Activated CD8-positive, alpha-beta memory T cell treated with anti-CD3 and anti-CD28 coated beads for 36 hours (primary cell): ENCODE measurements around the gene EIF2B5. TPM values are rescaled to one million over a fixed set of nuclear protein-coding genes. Genes with fewer than 3 reads are reported as not detected.

Source experiments
- CTCF ChIA-PET: fragments of 350-600 bp; sonication (Branson Sonifier 250); formaldehyde crosslinking; loops from one replicate; lab custom pipeline; 2021; ENCODE audit warnings: antibody characterized with exemption; lab: Charles Lee
- POLR2A ChIA-PET: fragments of 350-600 bp; sonication (Branson Sonifier 250); formaldehyde crosslinking; loops from one replicate; lab custom pipeline; 2021; ENCODE audit warnings: antibody characterized with exemption; lab: Charles Lee
- total RNA-seq, 2 experiments: library from RNA; stranded (reverse); gene quantifications; one replicate each; pipeline ENCODE4 v1.2.3, GENCODE V29; 2021

EIF2B5 gene
- total RNA-seq, 2 experiments from 2014 or later, result 74.8 to 76.4 TPM

- ChIA-PET CTCF (no interaction called here), POLR2A (interaction anchor here (0.5 to 0.6 kb wide), 2 partner anchors 78 to 145 kb away, joined by 5 read pairs; no protein-coding TSS in a partner anchor)
Observed at GRCh38 chr3:184168363-184169120, 33.4 kb downstream of the EIF2B5 start.

- ChIA-PET CTCF (no interaction called here), POLR2A (no interaction called here)
Observed at GRCh38 chr3:184169896-184170875, 35.0 kb downstream of the EIF2B5 start.

GRCh38 chr3:184171562-184171961, 36.4 kb downstream of the EIF2B5 start:
- CTCF ChIA-PET, result interaction anchor here (0.6 kb wide), 2 partner anchors 57 to 85 kb away, joined by 3 to 5 read pairs; no protein-coding TSS in a partner anchor
- POLR2A ChIA-PET, result interaction anchor here (0.5 to 1.2 kb wide), 3 partner anchors 12 to 273 kb away, joined by 3 to 10 read pairs (median 3); no protein-coding TSS in a partner anchor

DNA sequence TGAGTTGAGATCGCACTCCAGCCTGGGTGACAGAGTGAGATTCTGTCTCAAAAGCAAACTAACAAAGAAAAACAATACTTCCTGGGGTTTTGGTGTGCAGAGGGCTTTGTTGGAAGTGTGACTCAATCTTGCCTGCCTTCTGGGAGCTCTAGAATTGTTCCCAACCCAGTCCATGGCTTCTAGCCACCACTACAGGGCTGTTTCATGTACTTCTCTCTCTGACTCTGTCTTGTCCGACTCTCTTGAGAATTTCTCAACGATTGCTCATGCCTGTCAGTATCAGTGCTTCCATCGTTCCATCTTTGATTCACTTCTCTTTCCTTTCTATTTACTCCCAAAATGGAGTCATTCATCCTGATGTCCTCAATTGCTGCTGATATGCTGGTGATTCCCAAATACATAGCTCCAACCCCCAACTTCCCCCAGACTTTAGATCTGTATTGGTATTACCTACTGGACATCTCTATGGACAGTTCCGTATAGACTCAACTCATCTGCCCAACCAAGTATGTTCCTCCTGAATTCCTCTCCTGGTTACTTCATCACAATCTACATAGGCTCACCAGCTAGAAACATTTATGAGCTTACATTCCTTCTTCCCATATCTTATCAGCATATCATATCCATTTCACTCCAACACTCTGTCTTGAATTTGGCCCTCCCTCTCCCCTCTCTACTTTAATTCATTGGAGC, 37.7 kb downstream of the EIF2B5 start:
- POLR2A ChIA-PET, result no interaction called here
- CTCF ChIA-PET, result interaction anchor here (1.0 to 1.8 kb wide), 2 partner anchors 13 to 55 kb away, joined by 3 to 6 read pairs; partner anchors contain the start of gene ABCF3

DNA sequence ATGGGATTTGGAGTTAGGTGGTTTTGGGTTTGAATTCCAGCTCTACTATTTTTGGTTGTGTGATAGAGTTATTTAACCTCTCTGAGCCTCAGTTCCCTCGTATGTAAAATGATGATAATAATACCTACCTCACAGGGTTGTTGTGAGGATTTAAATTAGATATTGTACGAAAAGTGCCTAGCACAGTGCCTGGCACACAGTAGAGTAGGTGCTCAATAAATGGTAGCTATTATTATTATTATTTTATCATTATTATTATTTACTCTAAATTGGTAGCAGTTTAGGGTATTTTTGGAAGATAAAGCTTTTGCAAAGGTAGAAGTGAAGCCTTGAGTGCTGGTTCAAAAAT, 38.2 kb downstream of the EIF2B5 start:
- POLR2A ChIA-PET, result interaction anchor here (0.9 kb wide), 1 partner anchor 37 kb away, joined by 3 read pairs; no protein-coding TSS in a partner anchor
- CTCF ChIA-PET, result interaction anchor here (1.0 to 1.8 kb wide), 2 partner anchors 12 to 55 kb away, joined by 3 to 6 read pairs; partner anchors contain the start of gene ABCF3

GRCh38 chr3:184174284-184174645, 39.1 kb downstream of the EIF2B5 start:
- CTCF ChIA-PET, result interaction anchor here (1.4 to 1.8 kb wide), 2 partner anchors 15 to 54 kb away, joined by 5 to 6 read pairs; no protein-coding TSS in a partner anchor
- POLR2A ChIA-PET, result interaction anchor here (0.6 to 1.7 kb wide), 5 partner anchors 10 to 163 kb away, joined by 3 to 4 read pairs (median 3); no protein-coding TSS in a partner anchor

- ChIA-PET POLR2A (interaction anchor here (0.6 to 1.7 kb wide), 5 partner anchors 9 to 162 kb away, joined by 3 to 5 read pairs (median 3); no protein-coding TSS in a partner anchor), CTCF (interaction anchor here (1.4 kb wide), 1 partner anchor 16 kb away, joined by 5 read pairs; no protein-coding TSS in a partner anchor)
Observed at GRCh38 chr3:184174646-184175492, 39.7 kb downstream of the EIF2B5 start, which contains the start of gene AP2M1. AP2M1 (plus strand) TSS chr3:184174855; CDS start chr3:184176994, 2,139 bp downstream.

DNA sequence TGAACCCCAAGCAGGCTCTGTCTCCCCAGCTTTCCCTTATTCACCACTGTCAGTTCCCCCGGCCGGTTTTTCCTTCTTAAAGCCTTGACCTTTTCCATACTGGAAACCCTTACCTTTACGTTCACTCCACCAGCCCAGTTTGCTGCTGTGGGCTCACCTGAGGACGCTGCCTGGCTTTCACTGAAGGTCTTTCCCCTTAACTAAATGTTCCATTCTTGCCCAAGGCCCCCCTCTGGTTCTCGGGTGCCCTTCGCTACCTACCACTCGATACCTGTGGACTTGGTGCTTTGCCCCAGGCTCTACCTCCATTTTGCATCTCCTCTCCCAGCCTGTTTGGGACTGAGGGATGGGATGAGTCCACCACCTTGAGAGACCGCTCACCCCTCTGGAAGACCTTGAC, 40.3 kb downstream of the EIF2B5 start:
- POLR2A ChIA-PET, result interaction anchor here (0.7 to 1.7 kb wide), 3 partner anchors 8 to 11 kb away, joined by 3 to 5 read pairs (median 4); no protein-coding TSS in a partner anchor
- CTCF ChIA-PET, result interaction anchor here (1.4 kb wide), 1 partner anchor 16 kb away, joined by 5 read pairs; no protein-coding TSS in a partner anchor

GRCh38 chr3:184175981-184176376, 40.8 kb downstream of the EIF2B5 start:
- POLR2A ChIA-PET, result interaction anchor here (0.5 to 1.3 kb wide), 3 partner anchors 8 to 360 kb away, joined by 3 to 5 read pairs (median 3); no protein-coding TSS in a partner anchor
- CTCF ChIA-PET, result no interaction called here

DNA sequence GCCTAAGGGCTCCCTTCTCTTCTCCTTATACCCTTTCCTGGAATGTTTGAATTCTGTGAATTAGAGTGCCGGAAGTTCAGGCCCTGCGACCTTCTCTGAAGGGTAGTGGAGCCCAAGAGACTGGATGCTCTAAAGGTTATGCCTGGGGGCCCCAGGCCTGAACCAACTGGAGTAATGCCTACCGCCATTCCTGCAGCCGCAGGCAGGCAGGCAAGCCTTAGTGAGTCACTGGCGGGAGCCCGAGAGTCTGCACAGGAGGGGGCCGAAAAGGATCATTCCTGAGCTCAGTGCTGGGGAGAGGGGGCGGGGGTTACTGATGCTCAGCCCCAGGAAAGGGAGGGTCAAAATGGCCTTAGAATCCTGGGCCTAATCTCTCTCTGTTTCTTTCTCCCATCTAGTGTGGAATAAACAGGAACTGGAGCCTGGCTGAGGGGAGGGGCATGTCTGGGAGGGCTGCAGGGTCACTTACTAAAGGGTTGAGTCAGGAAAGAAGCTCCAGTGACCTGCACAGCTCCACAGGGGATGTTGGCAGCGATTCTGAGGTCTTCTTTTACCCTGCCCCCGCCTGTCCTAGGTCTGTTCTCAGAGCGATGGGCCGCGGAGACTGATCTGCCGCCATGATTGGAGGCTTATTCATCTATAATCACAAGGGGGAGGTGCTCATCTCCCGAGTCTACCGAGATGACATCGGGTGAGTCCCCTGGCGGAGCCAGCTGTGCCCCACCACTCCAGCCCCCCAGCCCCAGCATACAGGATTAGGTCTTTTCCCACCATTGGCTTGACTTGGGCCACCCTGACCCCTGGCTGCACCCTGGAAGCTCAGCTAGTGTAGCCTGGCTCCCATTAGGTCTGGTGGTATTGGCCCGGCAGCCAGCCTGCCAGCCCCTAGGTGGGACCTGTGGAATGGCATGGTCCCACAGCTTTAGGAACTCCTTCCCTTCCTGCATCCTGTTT, 41.5 kb downstream of the EIF2B5 start:
- ChIA-PET CTCF (interaction anchor here (0.8 kb wide), 1 partner anchor 73 kb away, joined by 3 read pairs; the partner anchor contains the start of gene EEF1AKMT4), POLR2A (interaction anchor here (0.5 to 0.6 kb wide), 2 partner anchors 28 to 361 kb away, joined by 3 read pairs; no protein-coding TSS in a partner anchor)

GRCh38 chr3:184177331-184177731, 42.2 kb downstream of the EIF2B5 start:
- ChIA-PET CTCF (interaction anchor here (0.8 kb wide), 1 partner anchor 72 kb away, joined by 3 read pairs; the partner anchor contains the start of gene EEF1AKMT4), POLR2A (no interaction called here)

DNA sequence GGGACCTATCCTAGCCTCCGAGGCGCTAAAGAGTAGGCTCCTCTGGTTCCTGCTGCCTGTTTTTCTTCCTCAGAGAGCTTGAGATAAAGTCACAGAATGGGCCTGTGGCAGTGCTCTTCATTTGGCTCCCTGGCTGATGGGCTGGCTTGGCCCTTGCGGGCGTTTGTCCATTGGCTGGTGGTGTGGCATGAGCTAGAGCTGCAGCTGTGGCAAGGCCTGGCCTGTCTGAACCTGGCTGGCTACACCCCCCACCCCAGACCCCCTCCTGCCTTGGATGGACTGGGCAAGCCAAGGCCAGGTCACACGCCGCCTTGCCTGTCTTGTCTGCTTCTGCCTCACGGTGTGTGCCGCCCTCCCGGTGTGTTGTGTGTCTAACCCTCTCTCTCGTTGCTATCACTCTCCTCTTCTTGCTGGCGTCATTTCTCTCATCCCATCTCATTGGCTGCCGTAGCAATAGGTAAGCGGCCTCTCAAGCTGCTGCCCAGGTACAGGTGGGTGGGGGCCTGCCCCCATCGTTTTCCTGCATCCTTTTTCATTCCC, 42.7 kb downstream of the EIF2B5 start:
- POLR2A ChIA-PET, result no interaction called here
- CTCF ChIA-PET, result interaction anchor here (0.8 kb wide), 1 partner anchor 72 kb away, joined by 3 read pairs; the partner anchor contains the start of gene EEF1AKMT4

DNA sequence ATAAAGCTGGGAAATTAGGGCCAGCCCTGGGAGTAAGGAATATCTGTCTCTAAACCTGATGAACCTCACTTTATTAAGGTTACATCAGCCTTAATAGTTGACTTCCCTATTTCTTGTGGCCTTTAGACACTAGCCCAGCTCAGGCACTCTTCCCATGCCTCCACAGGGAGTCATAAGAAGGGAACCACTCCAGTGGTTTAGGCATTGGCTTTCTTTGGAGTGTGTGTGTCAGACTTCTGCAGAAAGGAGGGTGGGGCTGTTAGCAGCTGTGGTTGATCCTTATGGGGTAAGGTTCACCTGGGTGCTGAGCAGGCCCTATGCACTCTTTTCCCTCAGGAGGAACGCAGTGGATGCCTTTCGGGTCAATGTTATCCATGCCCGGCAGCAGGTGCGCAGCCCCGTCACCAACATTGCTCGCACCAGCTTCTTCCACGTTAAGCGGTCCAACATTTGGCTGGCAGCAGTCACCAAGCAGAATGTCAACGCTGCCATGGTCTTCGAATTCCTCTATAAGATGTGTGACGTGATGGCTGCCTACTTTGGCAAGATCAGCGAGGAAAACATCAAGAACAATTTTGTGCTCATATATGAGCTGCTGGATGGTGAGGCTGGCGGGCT, 43.5 kb downstream of the EIF2B5 start:
- POLR2A ChIA-PET, result no interaction called here

GRCh38 chr3:184180165-184180564, 45.0 kb downstream of the EIF2B5 start:
- ChIA-PET CTCF (no interaction called here), POLR2A (no interaction called here)

More for the DNA sequence above, 43.5 kb downstream of the EIF2B5 start:
- CTCF ChIA-PET, result interaction anchor here (0.6 kb wide), 1 partner anchor 1127 kb away, joined by 3 read pairs; no protein-coding TSS in a partner anchor

- ChIA-PET POLR2A (no interaction called here), CTCF (interaction anchor here (0.8 to 0.9 kb wide), 2 partner anchors 17 to 26 kb away, joined by 3 read pairs; no protein-coding TSS in a partner anchor)
Observed at GRCh38 chr3:184181596-184181995, 46.4 kb downstream of the EIF2B5 start.
